Adipocyte (in vitro differentiated cells): Measurements from ENCODE around the gene CXCL8.
"Not testable (repeated sequence)": the region's sequence is repeated elsewhere in the genome, so short reads cannot be mapped to it uniquely, and the experiment has no call there.

Source experiments
- DNase-seq: peaks from one replicate; pipeline ENCODE4 v3.0.0-alpha.2; 2015; ENCODE audit warnings: low read depth
- H3K27me3 ChIP-seq: replicated peaks from 2 replicates; pipeline ENCODE4 v1.7.0; 2013; ENCODE audit warnings: mild to moderate bottlenecking, low read length, moderate library complexity; ENCODE audit not compliant: control insufficient read depth, insufficient read depth
- H3K36me3 ChIP-seq: 2 replicates; pipeline ENCODE4 v1.7.0; 2013; ENCODE audit warnings: low read length, mild to moderate bottlenecking, moderate library complexity; ENCODE audit not compliant: control insufficient read depth, insufficient read depth, severe bottlenecking
- H3K4me1 ChIP-seq: 2 replicates; pipeline ENCODE4 v1.7.0; 2013; ENCODE audit warnings: mild to moderate bottlenecking, low read length, moderate library complexity; ENCODE audit not compliant: control insufficient read depth, insufficient read depth
- H3K4me3 ChIP-seq: 2 replicates; pipeline ENCODE4 v1.7.0; 2013; ENCODE audit warnings: mild to moderate bottlenecking, low read length, moderate library complexity
- H3K9ac ChIP-seq: 2 replicates; pipeline ENCODE4 v1.7.0; 2013; ENCODE audit warnings: mild to moderate bottlenecking, low read length, moderate library complexity
- H3K9me3 ChIP-seq: 2 replicates; pipeline ENCODE4 v1.7.0; 2013; ENCODE audit warnings: mild to moderate bottlenecking, low read length, moderate library complexity; ENCODE audit not compliant: control insufficient read depth

Gene CXCL8

GRCh38 chr4:73770917-73771316 is 30.5 kb downstream of the CXCL8 start:
- no peaks in the 10 kb centered on the region for H3K36me3 ChIP-seq
- H3K4me1 ChIP-seq: peaks cover 8% of the 10 kb centered on the region
- no peak overlapping the region for H3K4me3 ChIP-seq
- no peaks in the 10 kb centered on the region for H3K27me3 ChIP-seq
- no peak overlapping the region for H3K9ac ChIP-seq
- DNase-seq: no peak
- H3K9me3 ChIP-seq: no peaks in the 10 kb centered on the region

DNA sequence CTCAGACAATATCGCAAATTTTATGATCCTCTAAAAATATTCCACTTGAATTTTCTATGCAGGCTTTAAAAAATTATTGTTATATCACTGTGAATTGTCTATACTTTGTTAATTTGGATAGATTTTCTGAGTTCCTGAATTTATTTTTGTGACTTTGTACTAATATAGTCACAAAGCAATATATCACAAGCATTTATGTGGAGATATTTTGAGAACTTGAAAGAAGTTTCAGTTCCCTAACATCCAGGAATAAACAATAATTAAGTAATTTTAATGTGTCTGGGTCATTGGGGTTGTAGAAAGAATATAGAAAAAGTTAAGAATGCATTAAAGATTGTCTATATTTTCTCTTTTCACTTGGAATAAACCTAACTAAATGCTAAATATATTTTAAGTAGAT is 32.0 kb downstream of the CXCL8 start:
- no peaks in the 10 kb centered on the region for H3K9me3 ChIP-seq
- no peak for DNase-seq
- H3K4me3 ChIP-seq: no peak overlapping the region
- H3K4me1 ChIP-seq: peaks cover 20% of the 10 kb centered on the region
- no peaks in the 10 kb centered on the region for H3K36me3 ChIP-seq
- no peak overlapping the region for H3K9ac ChIP-seq
- H3K27me3 ChIP-seq: no peaks in the 10 kb centered on the region

GRCh38 chr4:73774406-73774805 is 34.0 kb downstream of the CXCL8 start:
- H3K4me1 ChIP-seq: peaks cover 27% of the 10 kb centered on the region
- not testable (repeated sequence) for H3K9me3 ChIP-seq, H3K27me3 ChIP-seq, H3K36me3 ChIP-seq, DNase-seq, H3K4me3 ChIP-seq, H3K9ac ChIP-seq

DNA sequence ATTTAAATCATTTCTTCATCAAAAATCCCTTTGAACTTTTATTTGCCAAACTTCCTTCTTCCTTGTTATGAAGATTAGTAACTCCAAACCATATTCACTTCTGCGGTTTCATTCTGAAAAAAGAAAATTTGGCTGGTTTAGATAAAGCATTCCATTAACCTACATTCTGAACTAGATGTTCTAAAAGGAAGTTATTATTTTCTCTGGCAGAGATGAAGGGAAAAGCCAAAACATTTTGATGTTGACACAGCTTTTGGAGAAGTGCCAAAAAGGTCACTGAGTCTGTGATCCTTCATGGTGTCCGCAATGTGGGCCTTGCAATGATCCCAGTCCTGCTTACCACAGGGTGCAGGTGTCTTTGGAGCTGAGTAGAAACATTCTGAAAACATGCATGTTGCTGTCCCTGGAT is 36.0 kb downstream of the CXCL8 start:
- peak; percentile 92 for DNase-seq
- Histone ChIP-seq H3K4me1 (peaks cover 27% of the 10 kb centered on the region), H3K9me3 (no peaks in the 10 kb centered on the region), H3K27me3 (no peaks in the 10 kb centered on the region), H3K36me3 (no peaks in the 10 kb centered on the region), H3K4me3 (no peak overlapping the region), H3K9ac (no peak overlapping the region)

DNA sequence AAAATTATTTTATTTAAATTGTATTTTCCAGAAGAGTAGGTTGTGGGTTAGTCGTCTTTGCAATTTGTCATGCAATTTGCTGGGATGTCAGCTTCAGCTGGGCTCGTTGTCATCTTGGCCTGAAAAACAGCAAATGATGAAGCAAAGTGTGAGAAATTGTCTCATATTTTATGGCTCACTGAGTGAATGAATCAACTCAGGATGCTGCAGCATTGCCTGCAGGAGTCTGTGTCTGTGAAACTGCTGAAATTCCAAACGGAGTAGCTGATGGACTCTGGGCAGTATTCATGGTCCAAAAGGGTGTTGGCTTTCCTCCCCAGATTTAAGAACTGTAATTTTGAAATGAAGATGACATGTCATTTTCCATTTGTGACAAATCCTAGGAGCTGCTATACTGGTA is 37.2 kb downstream of the CXCL8 start:
- peak; percentile 53 for DNase-seq
- peaks cover 27% of the 10 kb centered on the region for H3K4me1 ChIP-seq
- H3K4me3 ChIP-seq: no peak overlapping the region
- no peaks in the 10 kb centered on the region for H3K36me3 ChIP-seq
- H3K27me3 ChIP-seq: no peaks in the 10 kb centered on the region
- peak overlapping the region; percentile 7 for H3K9ac ChIP-seq
- H3K9me3 ChIP-seq: no peaks in the 10 kb centered on the region

GRCh38 chr4:73780243-73780642 is 39.9 kb downstream of the CXCL8 start:
- DNase-seq: no peak
- H3K36me3 ChIP-seq: no peaks in the 10 kb centered on the region
- peaks cover 26% of the 10 kb centered on the region for H3K4me1 ChIP-seq
- no peaks in the 10 kb centered on the region for H3K27me3 ChIP-seq
- H3K9ac ChIP-seq: no peak overlapping the region
- no peak overlapping the region for H3K4me3 ChIP-seq
- H3K9me3 ChIP-seq: no peaks in the 10 kb centered on the region

GRCh38 chr4:73780834-73781233 is 40.5 kb downstream of the CXCL8 start:
- no peak for DNase-seq
- Histone ChIP-seq H3K27me3 (no peaks in the 10 kb centered on the region), H3K9me3 (no peaks in the 10 kb centered on the region), H3K36me3 (no peaks in the 10 kb centered on the region), H3K4me3 (no peak overlapping the region), H3K4me1 (peaks cover 20% of the 10 kb centered on the region), H3K9ac (no peak overlapping the region)

- Histone ChIP-seq H3K4me3 (no peak overlapping the region), H3K36me3 (no peaks in the 10 kb centered on the region), H3K9me3 (no peaks in the 10 kb centered on the region), H3K4me1 (no peaks in the 10 kb centered on the region), H3K9ac (no peak overlapping the region), H3K27me3 (no peaks in the 10 kb centered on the region)
- DNase-seq: peak; percentile 4
Observed at GRCh38 chr4:73788411-73788810, 48.0 kb downstream of the CXCL8 start.
